DMS79 treated with DMSO at 0.1 percent for 48 hours (cell line): ENCODE measurements around the gene LARP4.

Experiments used
- DNase-seq: peaks from one replicate; lab custom pipeline; 2025; lab: John Stamatoyannopoulos, UW

Gene LARP4

GRCh38 chr12:50527359-50527726 is 126.7 kb downstream of the LARP4 start:
- no peak for DNase-seq

GRCh38 chr12:50528800-50529199 is 128.1 kb downstream of the LARP4 start:
- no peak for DNase-seq

GRCh38 chr12:50529345-50529744 is 128.7 kb downstream of the LARP4 start:
- no peak for DNase-seq
